Keratinocyte (primary cell): ENCODE measurements around the gene TTC28. TPM values are rescaled to one million over a fixed set of nuclear protein-coding genes. Genes with fewer than 3 reads are reported as not detected.

Experiments used
- DNase-seq: peaks from one replicate; pipeline ENCODE4 v3.0.0-alpha.2; 2011; ENCODE audit warnings: low read depth, missing footprints, low spot score
- FAIRE-seq: peaks from 2 replicates; lab custom pipeline; 2011; peaks lifted over from hg19 to GRCh38; lab: Jason Lieb, UNC
- H2AFZ ChIP-seq: 2 replicates; pipeline ENCODE4 v1.6.0; 2012; ENCODE audit warnings: low read length, control low read depth, inconsistent platforms; ENCODE audit not compliant: control insufficient read depth
- H3K27ac ChIP-seq: 2 replicates; pipeline ENCODE4 v1.5.1; 2011; ENCODE audit warnings: low read length; ENCODE audit not compliant: control insufficient read depth, insufficient read depth
- H3K27me3 ChIP-seq: 3 replicates; pipeline ENCODE4 v1.6.0; 2011; ENCODE audit warnings: low read length; ENCODE audit not compliant: control insufficient read depth, insufficient read depth; ENCODE audit errors: extremely low read depth
- H3K36me3 ChIP-seq, 2 experiments: 2 replicates in 1 of 2; 3 replicates in 1 of 2; pipeline ENCODE4 v1.5.1; 2011; ENCODE audit warnings: low read length in 2 of 2, mild to moderate bottlenecking in 1 of 2; ENCODE audit not compliant: control insufficient read depth in 2 of 2, insufficient read depth in 2 of 2; ENCODE audit errors: extremely low read depth in 1 of 2
- H3K4me1 ChIP-seq: 3 replicates; pipeline ENCODE4 v1.5.1; 2011; ENCODE audit warnings: low read length; ENCODE audit not compliant: control insufficient read depth, insufficient read depth; ENCODE audit errors: extremely low read depth
- H3K4me2 ChIP-seq: 3 replicates; pipeline ENCODE4 v1.6.0; 2011; ENCODE audit warnings: low read depth, low read length; ENCODE audit not compliant: control insufficient read depth, insufficient read depth; ENCODE audit errors: extremely low read depth
- H3K4me3 ChIP-seq, 3 experiments: fragments of 200-600 bp in 1 of 3; sonication (generic) in 1 of 3; 2 replicates in 2 of 3; 3 replicates in 1 of 3; pipeline ENCODE4 v1.5.1; 2011 to 2016; ENCODE audit warnings: low read length in 3 of 3, mild to moderate bottlenecking in 3 of 3, control low read depth in 2 of 3, inconsistent platforms in 1 of 3, low read depth in 1 of 3, mixed read lengths in 1 of 3, mixed run types in 1 of 3, moderate library complexity in 1 of 3; ENCODE audit not compliant: control insufficient read depth in 2 of 3, insufficient read depth in 2 of 3; ENCODE audit errors: extremely low read depth in 1 of 3
- H3K79me2 ChIP-seq: 2 replicates; pipeline ENCODE4 v1.6.0; 2012; ENCODE audit warnings: low read length; ENCODE audit not compliant: control insufficient read depth, insufficient read depth
- H3K9ac ChIP-seq: 3 replicates; pipeline ENCODE4 v1.6.0; 2011; ENCODE audit warnings: low read length; ENCODE audit not compliant: control insufficient read depth, insufficient read depth; ENCODE audit errors: extremely low read depth
- H3K9me1 ChIP-seq: 3 replicates; pipeline ENCODE4 v1.6.0; 2011; ENCODE audit warnings: low read length; ENCODE audit not compliant: control insufficient read depth, insufficient read depth; ENCODE audit errors: extremely low read depth
- H3K9me3 ChIP-seq: 2 replicates; pipeline ENCODE4 v1.5.1; 2012; ENCODE audit warnings: low read depth, low read length; ENCODE audit not compliant: control insufficient read depth
- H4K20me1 ChIP-seq: 3 replicates; pipeline ENCODE4 v1.6.0; 2011; ENCODE audit warnings: low read length; ENCODE audit not compliant: control insufficient read depth, insufficient read depth; ENCODE audit errors: extremely low read depth
- EZH2 ChIP-seq: IDR thresholded peaks from one replicate; pipeline ENCODE4 v1.6.1; 2012; ENCODE audit warnings: inconsistent platforms, mild to moderate bottlenecking, low read length, moderate library complexity
- dilution Hi-C: fragments of 300-500 bp; cut with MboI; formaldehyde crosslinking; loops from one replicate; pipeline ENCODE4 v1.7.0; 2020; ENCODE audit warnings: low sequenced_read_pairs; ENCODE audit not compliant: extremely low pct_ligation_motif_present
- polyA plus RNA-seq, 5 experiments: library from polyadenylated mRNA; depleted of rRNA in 3 of 5; stranded (reverse) in 3 of 5; stranded (forward) in 1 of 5; unstranded in 1 of 5; fragments of >200 nt; gene quantifications; 1 replicate in 1 of 5; 2 replicates in 3 of 5; 3 replicates in 1 of 5; pipeline versions ENCODE4 v1.2.1 to v1.2.3, GENCODE V29; 2011 to 2012; ENCODE audit warnings: missing spikeins in 2 of 5, low read depth in 1 of 5, low replicate concordance in 1 of 5
- TF ChIP-seq, protein P1 (sequence below), 3 experiments: IDR thresholded peaks in 1 of 3; conservative IDR thresholded peaks in 1 of 3; optimal IDR thresholded peaks in 1 of 3; 2 replicates in 2 of 3; 3 replicates in 1 of 3; pipeline versions ENCODE3 to v1.5.1; 2011; ENCODE audit warnings: low read length in 3 of 3, mild to moderate bottlenecking in 3 of 3, moderate library complexity in 2 of 3, control low read depth in 1 of 3, inconsistent platforms in 1 of 3; ENCODE audit not compliant: insufficient read depth in 2 of 3; ENCODE audit errors: extremely low read depth in 1 of 3

TTC28 gene
- polyA plus RNA-seq, 1 donor (not counting 4 experiments of a cell fraction or from before 2014, with no cell fraction given): 0.66 TPM

DNA sequence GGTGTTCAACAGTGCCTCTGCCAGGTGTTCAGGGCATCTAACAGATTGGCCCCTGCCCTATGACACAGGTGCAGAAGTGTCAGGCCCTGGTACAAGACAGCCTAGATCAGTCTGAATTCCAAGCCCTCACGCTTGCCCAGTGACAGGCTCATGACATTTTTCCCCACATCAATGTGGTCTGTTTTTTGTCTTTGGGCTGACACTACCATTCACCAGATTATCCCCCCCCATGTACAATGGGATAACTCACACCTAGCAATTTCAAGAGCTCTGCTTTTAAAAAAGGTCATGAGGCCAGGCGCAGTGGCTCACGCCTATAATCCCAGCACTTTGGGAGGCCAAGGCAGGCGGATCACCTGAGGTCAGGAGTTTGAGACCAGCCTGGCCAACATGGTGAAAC is 605.1 kb downstream of the TTC28 start:
- no peaks in the 10 kb centered on the region for H3K4me1 ChIP-seq
- FAIRE-seq: no peak
- no peaks in the 10 kb centered on the region for H3K27me3 ChIP-seq
- no peak overlapping the region for H3K4me2 ChIP-seq
- H4K20me1 ChIP-seq: no peaks in the 10 kb centered on the region
- H2AFZ ChIP-seq: no peak overlapping the region
- dilution Hi-C loops: no loop called here
- H3K27ac ChIP-seq: no peak overlapping the region
- no peak for DNase-seq
- H3K9ac ChIP-seq: no peak overlapping the region
- no peaks in the 10 kb centered on the region for H3K9me3 ChIP-seq
- H3K36me3 ChIP-seq: no peaks in the 10 kb centered on the region
- no peaks in the 10 kb centered on the region for H3K9me1 ChIP-seq
- H3K79me2 ChIP-seq: no peaks in the 10 kb centered on the region
- H3K4me3 ChIP-seq: no peak overlapping the region
- TF ChIP-seq EZH2: no peak
- TF ChIP-seq, protein P1, sequence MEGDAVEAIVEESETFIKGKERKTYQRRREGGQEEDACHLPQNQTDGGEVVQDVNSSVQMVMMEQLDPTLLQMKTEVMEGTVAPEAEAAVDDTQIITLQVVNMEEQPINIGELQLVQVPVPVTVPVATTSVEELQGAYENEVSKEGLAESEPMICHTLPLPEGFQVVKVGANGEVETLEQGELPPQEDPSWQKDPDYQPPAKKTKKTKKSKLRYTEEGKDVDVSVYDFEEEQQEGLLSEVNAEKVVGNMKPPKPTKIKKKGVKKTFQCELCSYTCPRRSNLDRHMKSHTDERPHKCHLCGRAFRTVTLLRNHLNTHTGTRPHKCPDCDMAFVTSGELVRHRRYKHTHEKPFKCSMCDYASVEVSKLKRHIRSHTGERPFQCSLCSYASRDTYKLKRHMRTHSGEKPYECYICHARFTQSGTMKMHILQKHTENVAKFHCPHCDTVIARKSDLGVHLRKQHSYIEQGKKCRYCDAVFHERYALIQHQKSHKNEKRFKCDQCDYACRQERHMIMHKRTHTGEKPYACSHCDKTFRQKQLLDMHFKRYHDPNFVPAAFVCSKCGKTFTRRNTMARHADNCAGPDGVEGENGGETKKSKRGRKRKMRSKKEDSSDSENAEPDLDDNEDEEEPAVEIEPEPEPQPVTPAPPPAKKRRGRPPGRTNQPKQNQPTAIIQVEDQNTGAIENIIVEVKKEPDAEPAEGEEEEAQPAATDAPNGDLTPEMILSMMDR (optimal IDR thresholded peaks at IDR 0.05 in 1 of 3, IDR thresholded peaks at IDR 0.05 in 1 of 3, conservative IDR thresholded peaks at IDR 0.05 in 1 of 3; ENCODE audit: extremely low read depth in 1 of 3, insufficient read depth in 2 of 3, low read length in 3 of 3): no peak

DNA sequence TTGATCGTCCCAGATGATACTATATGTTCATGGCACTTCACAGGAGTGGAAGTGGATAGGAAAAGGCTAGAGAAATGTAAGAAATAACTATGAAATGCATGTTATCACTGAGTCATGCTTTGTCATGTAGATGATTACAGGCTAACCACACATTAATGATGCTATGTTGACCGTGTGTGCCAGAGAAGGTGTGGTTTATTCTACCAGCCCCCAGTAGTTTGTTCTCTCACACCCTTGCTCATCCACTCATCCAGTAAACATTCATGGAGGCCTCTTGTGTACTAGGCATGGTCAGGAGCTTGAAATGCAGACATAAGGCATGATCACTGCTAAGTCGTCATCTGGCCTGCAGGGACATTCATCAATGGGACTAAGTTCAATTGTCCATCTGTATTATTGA is 607.6 kb downstream of the TTC28 start:
- Histone ChIP-seq H3K4me2 (no peak overlapping the region), H3K4me1 (no peaks in the 10 kb centered on the region), H3K9me3 (no peaks in the 10 kb centered on the region), H3K9me1 (no peaks in the 10 kb centered on the region), H3K79me2 (no peaks in the 10 kb centered on the region), H3K9ac (no peak overlapping the region), H3K36me3 (no peaks in the 10 kb centered on the region), H3K4me3 (no peak overlapping the region), H2AFZ (no peak overlapping the region), H3K27ac (no peak overlapping the region), H4K20me1 (no peaks in the 10 kb centered on the region), H3K27me3 (no peaks in the 10 kb centered on the region)
- TF ChIP-seq, protein P1 (optimal IDR thresholded peaks at IDR 0.05 in 1 of 3, IDR thresholded peaks at IDR 0.05 in 1 of 3, conservative IDR thresholded peaks at IDR 0.05 in 1 of 3; ENCODE audit: extremely low read depth in 1 of 3, insufficient read depth in 2 of 3, low read length in 3 of 3): no peak
- no peak for TF ChIP-seq EZH2
- dilution Hi-C loops: no loop called here
- FAIRE-seq (no peak), DNase-seq (peak; percentile 4)
